ENCODE measurements around the gene CSTPP1. TPM values are rescaled to one million over a fixed set of nuclear protein-coding genes. Genes with fewer than 3 reads are reported as not detected.

The CSTPP1 gene
- polyA plus RNA-seq, 1 donor = 21.2 TPM

GRCh38 chr11:47163898-47164297 is 227.3 kb downstream of the CSTPP1 start:
- DNase-seq = no peak

- DNase-seq = no peak
Observed at GRCh38 chr11:47164321-47164720, 227.8 kb downstream of the CSTPP1 start.

DNA sequence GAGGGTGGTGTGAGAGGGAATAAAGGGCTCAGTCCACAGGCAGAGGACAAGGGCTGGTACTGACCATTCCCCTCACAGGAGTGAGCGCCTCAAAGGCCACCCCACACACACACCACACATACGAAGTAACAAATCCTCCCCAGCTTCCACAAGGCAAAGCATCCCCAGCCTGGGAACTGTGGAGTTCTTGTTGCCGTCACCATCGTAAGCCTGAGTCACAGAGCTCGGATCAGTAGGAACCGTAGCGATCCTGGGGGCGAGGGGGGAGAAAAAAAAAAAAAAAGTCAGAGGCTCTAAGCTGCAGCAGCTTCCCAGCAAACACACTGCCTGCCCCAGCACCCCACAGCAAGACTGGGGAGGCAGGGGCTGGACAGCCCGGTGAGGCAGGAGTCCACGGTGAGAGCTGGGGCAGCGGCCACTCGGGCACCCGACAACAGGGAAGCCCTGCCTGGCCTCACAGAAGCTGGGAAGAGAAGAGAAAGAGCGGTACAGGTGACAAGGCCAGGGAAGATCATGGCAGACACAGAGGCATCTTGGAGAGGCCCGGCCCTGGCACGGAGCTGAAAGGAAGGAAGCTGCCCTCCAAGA is 228.8 kb downstream of the CSTPP1 start:
- DNase-seq = no peak

DNA sequence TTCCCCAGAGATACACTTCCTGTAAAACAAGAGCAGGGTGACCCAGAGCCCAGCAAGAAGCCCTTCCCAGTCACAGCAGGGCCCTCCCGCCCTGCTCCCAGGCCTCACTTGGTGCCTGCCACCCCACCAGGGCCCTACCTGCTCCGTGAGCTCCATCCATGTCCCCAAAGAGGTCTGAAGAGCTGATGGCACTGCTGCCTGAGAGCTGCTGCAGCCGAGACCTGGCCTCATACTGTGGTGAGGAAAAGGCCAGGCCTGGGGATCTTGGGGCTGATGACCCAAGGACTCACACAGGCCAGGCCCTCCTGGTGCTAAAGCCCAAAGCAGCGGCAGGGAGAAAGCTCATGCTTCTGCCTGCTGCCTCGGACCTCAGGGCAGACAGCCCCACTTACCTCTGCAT is 229.8 kb downstream of the CSTPP1 start:
- DNase-seq = no peak

DNA sequence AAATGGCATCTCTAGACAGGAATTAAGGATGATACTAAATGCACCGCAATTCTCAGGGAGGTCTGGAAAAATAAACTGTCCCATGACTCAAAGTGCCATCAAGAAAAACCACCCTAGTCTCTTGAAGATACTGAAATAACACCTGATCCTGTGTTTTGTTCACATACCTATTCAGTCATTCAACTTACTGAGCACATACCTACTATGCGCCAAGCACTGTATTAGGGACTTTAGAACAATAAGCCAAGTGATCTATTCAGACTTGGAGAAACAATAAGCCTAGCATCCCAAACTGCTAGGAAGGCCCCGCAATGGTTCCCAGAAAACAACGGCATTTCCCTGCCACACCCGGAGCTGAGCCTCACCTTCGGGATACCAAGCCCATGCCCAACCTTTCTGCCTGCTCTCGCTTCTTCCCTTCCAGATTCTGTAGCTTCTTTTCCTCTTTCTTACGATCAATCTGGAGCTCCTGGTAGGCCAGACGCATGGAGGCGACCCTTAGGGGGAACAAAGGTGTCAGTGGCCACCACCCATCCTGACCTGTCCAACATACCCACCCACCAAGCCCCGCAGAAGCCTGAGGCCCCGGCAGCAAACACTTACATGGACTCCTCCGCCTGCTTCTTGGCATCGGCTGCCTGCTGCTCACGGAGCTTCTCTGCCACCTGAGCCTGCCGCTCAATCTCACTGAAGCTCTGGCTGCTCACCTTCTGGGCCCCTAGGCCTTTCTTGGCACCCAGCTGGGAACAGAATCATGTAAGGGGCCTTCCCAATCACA is 234.7 kb downstream of the CSTPP1 start:
- no peak for DNase-seq

DNA sequence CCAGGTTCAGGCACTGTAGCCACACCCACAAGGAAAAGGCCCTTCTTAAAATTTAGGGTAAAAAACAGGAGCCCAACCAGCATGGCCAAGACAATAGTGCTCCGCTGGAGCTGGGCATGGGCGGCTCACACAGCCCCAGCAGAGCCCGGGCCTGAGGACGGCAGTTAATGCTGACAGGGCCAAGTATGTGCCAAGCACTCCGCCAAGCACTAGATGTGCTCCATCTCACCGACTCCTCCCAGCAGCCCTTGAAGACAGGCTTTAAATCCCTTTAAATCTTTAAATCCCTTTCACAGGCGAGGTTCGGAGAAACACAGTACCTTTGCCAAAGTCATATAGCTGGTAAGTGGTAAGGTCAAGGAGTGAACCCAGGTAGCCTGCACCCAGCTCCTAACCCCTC is 235.3 kb downstream of the CSTPP1 start:
- DNase-seq = no peak

DNA sequence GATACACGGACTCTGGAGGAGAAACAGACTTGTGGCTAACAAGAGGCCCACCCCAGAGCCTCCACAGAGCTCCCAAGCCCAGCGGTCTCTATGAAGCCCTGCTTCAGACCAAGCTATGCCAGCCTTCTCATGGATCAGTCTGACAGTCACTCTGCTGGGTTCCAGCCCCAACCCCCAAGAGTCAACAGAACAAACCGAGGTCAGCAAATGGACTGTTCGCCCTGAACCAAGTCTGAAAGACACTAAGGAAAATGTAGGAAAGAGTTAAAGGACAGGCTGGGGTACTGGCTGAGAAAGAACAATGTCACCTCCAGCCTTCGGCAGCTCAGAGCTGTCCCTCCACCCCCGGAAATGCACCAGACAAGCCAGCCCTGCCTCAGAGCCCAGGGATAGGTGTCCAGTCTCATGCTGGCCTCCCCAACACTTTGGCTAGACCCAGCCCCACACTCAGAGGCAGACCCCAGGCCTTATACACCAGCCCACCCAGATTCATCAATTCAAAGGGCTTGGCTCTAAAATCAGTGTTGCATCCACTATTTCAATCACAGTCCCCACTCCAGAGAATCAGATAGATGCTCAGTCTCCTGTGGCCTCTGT is 236.3 kb downstream of the CSTPP1 start:
- DNase-seq = no peak

- no peak for DNase-seq
Observed at GRCh38 chr11:47175746-47176327, 239.3 kb downstream of the CSTPP1 start.

DNA sequence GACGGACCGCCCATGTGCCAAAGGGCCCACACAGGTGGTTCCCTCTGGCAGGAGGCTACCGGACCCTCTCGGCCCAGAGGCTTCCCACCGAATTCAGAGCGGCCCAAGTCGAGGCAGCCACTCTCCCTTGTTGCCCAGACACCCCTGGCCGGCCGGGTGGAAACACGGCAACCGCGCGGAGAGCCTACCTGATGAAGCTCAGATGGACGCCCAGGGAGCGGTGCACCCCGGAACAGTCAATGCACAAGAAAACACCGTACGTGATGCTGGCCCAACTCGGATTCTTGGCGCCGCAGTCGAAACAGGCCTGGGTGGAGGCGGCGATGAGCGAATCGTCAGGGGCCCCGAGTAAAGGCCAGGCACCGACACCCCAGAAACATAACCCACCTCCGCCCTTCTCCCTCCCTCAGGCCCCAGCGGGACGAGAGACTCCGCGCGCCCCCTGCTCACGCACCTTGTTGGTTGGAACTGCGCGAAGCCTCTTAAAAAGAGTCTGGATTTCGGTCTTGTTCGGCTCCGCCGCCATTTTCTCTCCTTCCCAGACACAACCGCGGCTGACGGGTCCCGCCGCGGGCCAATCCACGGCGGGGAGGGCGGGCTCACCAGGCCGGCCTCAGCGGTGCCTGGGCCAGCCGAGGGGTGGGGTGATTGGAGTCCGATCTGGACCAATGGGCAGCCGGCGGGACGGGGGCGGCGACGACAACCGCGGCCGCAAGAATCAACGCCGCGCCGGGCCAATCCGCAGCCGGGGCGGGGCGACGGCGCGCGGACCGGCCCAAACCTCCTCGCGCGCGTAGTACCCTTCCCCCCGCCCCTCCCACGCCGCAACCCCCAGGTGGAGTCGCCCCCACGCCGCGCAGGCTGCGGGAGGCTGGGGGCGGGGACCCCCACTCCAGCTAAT is 240.0 kb downstream of the CSTPP1 start, which contains the start of gene ARFGAP2:
Gene ARFGAP2, minus strand, starts transcription at position 552 of the 901 bp plus-strand sequence. Its CDS starts 26 bp downstream, at position 526.
- peak; percentile 99 for DNase-seq

DNA sequence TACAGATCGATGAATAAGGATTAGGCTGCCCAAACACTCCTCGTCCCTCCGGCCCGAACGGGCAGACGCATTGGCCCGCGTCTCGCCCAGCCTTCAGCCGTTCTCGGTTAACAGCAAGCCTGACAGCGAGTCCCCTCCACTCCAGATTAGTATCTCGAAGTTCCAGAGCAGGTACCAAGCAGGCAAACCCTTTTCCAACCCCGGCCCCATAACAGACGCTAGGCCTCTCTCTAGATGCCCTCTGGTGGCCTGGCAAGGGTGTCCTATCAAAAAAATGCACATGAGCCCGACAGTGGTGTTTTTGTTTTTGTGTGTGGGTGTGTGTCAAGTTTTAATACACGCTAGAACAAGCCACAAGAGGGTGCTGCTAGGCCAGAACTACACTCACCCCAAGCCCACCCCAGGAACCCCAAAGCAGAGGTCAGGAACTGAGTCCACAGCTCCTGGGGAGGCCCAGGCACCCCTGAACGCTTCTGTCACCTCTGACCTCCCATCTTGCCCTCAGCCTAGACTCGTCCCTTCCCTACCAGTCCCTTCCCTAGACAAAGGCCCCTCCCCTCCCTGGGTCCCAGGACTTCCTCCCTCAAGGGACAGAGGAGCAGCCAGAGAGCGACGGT is 240.8 kb downstream of the CSTPP1 start:
- DNase-seq = peak; percentile 74

- no peak for DNase-seq
Observed at GRCh38 chr11:47177846-47178245, 241.3 kb downstream of the CSTPP1 start.

GRCh38 chr11:47178316-47178715 is 241.8 kb downstream of the CSTPP1 start:
- no peak for DNase-seq

- no peak for DNase-seq
Observed at GRCh38 chr11:47178737-47179654, 242.4 kb downstream of the CSTPP1 start.

DNA sequence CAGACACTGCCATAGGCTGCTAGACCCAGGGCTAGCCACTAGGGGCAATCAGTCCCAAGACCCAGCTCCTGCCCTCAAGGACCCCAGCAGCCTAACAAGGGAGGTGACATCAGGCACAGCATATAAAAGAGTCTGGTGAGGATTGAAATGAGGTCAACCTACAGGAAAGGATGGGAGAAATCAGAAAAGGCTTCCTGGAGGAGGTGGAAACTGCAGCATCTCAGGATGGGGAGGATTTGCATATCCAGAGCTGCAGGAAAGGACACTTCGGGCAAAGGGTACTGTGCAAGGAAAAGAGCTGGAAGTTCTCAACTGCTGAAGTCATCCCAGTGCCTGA is 243.1 kb downstream of the CSTPP1 start:
- DNase-seq = no peak

DNA sequence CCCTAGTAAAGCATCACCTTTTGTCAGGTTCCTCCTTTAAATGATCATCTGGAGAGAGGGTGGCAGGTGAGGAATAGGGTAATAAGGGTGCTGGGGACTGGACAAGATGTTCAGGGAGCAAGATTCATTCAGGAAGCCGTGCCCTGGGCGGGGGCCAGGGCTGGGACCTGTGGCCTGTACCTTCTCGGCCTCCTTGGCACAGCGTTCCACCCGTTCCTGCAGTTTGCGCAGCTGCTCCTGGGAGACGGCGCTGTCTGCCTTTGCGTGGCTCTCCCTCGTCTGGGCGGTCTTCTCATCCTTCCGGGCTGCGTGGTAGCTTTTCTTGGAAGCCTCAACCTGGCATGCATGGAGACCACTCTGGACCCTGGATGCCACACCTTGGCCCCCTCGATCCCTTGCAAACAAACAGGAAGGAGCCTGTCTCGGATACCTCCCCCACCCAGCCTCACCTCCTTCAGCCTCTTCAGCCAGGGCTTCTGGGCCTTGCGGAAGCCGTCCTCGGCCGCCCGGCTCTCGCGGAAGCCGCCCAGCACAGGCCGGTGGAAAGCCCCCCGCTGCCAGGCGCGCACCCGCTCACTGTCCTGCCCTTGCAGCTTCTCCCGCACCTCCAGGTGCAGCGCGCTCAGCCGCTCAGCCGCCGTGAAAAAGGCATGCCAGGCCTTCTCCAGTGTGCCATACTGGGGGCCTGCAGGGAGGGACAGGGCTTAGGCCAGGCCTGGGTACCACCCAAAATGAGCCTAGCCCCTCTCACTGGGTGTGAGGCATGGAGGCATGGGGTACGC is 243.6 kb downstream of the CSTPP1 start:
- no peak for DNase-seq

DNA sequence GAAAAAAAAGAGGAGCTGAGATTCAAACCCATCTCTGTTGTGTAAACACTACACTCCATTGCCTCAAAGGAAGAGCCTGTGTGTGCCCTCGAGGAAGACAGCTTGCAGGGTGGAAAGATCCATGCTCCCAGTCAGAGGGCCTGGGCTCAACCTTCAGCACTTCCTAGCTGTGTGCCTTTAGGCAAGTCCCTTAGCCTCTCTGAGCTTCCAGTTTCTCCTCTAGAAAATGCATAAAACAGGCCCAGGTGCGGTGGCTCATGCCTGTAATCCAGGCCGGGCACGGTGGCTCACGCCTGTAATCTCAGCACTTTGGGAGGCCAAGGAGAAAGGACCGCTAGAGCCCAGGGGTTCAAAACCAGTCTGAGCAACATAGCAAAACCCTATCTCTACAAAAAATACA is 244.7 kb downstream of the CSTPP1 start:
- no peak for DNase-seq

DNA sequence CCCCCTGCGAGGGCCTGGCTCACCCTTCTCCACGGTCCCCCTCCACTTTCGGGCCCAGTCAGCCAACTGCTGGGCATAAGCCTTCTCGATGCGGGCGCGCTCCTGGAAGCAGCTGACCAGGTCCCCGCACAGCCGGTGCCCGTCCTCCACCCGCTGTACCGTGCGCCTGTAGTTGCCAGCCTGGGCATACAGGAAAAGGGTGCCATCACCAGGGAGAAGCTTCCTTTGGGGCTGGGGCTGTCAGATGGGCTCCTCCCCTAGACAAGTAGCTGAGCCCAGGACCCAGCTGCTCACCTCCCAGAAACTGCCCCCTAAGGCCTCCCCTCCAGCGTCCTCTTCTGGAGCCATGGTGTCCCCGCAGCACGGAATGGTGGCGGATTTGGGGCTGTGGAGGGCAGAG is 245.8 kb downstream of the CSTPP1 start:
- no peak for DNase-seq

DNA sequence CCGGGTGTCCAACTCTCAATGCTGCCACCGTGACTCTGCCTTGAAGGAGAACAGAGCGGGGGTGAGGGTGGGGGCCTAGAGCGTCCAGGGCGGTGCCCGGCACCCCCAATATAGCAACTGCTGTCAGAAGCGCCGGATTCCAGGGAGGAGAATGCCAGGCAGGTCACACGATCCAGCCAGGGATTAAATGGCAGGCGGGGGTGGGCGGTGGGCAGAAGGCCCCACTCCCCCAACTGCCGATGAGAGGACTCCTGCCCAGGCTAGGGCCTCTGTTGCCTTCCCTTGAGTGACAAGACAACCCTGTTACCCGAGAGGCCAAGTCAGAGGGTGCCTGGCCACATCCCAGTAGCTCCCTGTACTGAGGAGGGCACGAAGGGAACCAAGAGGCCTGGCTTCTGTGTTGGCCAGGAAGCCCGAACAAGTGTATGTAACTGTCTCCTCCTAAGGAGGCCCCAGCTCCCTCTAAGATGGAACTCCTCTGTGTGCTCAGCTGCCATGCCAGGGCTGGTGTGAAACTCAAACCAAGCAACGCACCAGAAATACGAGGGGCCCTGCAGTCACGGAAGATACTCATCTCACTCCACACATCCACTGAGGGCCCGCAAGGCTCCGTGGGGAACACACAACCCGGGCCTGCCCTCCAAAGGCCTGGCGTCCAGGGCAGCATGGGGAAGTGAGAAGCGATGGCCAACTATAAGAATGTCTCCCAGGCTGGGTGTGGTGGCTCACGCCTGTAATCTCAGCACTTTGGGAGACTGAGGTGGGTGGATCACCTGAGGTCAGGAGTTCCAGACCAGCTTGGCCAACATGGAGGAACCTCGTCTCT is 246.7 kb downstream of the CSTPP1 start:
- no peak for DNase-seq

GRCh38 chr11:47183969-47184368 is 247.4 kb downstream of the CSTPP1 start:
- no peak for DNase-seq

Measured in hindlimb muscle (tissue), 1 donor.